HG03095 (cell line): ENCODE measurements around the gene OGFOD1.

ENCODE experiments used
- ATAC-seq: cut with Tn5 transposase; IDR thresholded peaks from one replicate; pipeline ENCODE4 v1.9.1; 2021; ENCODE audit warnings: moderate library complexity; ENCODE audit not compliant: unreplicated experiment

The OGFOD1 gene

GRCh38 chr16:56450986-56451752 is at the start of gene OGFOD1, which contains the start of gene NUDT21:
Gene OGFOD1, plus strand, starts transcription at chr16:56451554. Its CDS starts 59 bp downstream, at chr16:56451613.
Gene NUDT21, minus strand, starts transcription at chr16:56451332. Its CDS starts 130 bp downstream, at chr16:56451202.
- peak; percentile 96 for ATAC-seq

- no peak for ATAC-seq
Observed at GRCh38 chr16:56405977-56406672, 45.2 kb upstream of the OGFOD1 start.

- no peak for ATAC-seq
Observed at GRCh38 chr16:56408379-56409098, 42.8 kb upstream of the OGFOD1 start.

GRCh38 chr16:56409195-56409594 is 42.2 kb upstream of the OGFOD1 start:
- no peak for ATAC-seq

GRCh38 chr16:56411123-56411522 is 40.2 kb upstream of the OGFOD1 start:
- ATAC-seq = no peak

- ATAC-seq = no peak
Observed at GRCh38 chr16:56411624-56412023, 39.7 kb upstream of the OGFOD1 start.

- ATAC-seq = no peak
Observed at GRCh38 chr16:56413381-56413780, 38.0 kb upstream of the OGFOD1 start.

GRCh38 chr16:56414366-56414765 is 37.0 kb upstream of the OGFOD1 start:
- no peak for ATAC-seq

GRCh38 chr16:56415875-56416274 is 35.5 kb upstream of the OGFOD1 start:
- no peak for ATAC-seq

- no peak for ATAC-seq
Observed at GRCh38 chr16:56417138-56417537, 34.2 kb upstream of the OGFOD1 start.

GRCh38 chr16:56419740-56420548 is 31.4 kb upstream of the OGFOD1 start:
- no peak for ATAC-seq

- ATAC-seq = no peak
Observed at GRCh38 chr16:56420613-56421012, 30.7 kb upstream of the OGFOD1 start.

GRCh38 chr16:56421313-56421712 is 30.0 kb upstream of the OGFOD1 start:
- ATAC-seq = no peak

GRCh38 chr16:56421976-56422669 is 29.2 kb upstream of the OGFOD1 start:
- no peak for ATAC-seq

GRCh38 chr16:56422896-56423441 is 28.4 kb upstream of the OGFOD1 start:
- no peak for ATAC-seq

GRCh38 chr16:56423584-56424403 is 27.6 kb upstream of the OGFOD1 start:
- no peak for ATAC-seq

GRCh38 chr16:56424404-56424764 is 27.0 kb upstream of the OGFOD1 start:
- ATAC-seq = no peak

GRCh38 chr16:56424791-56425438 is 26.4 kb upstream of the OGFOD1 start:
- ATAC-seq = peak; percentile 27

GRCh38 chr16:56425439-56425832 is 25.9 kb upstream of the OGFOD1 start, which contains the start of gene AMFR:
Gene AMFR, minus strand, starts transcription at chr16:56425545. Its CDS starts 218 bp downstream, at chr16:56425327.
- peak; percentile 67 for ATAC-seq
